HTERT RPE-1 (cell line): ENCODE data around the gene UGT3A1.

Source experiments
- in situ Hi-C: fragments of 300-500 bp; cut with MboI; formaldehyde crosslinking; loops from 4 replicates; pipeline ENCODE4 v1.14.3; 2020; ENCODE audit warnings: low sequenced_read_pairs

The UGT3A1 gene

GRCh38 chr5:35908814-35909213 is 82.4 kb downstream of the UGT3A1 start:
- in situ Hi-C loops: no loop called here

GRCh38 chr5:35908228-35908627 is 83.0 kb downstream of the UGT3A1 start:
- in situ Hi-C loops: no loop called here

DNA sequence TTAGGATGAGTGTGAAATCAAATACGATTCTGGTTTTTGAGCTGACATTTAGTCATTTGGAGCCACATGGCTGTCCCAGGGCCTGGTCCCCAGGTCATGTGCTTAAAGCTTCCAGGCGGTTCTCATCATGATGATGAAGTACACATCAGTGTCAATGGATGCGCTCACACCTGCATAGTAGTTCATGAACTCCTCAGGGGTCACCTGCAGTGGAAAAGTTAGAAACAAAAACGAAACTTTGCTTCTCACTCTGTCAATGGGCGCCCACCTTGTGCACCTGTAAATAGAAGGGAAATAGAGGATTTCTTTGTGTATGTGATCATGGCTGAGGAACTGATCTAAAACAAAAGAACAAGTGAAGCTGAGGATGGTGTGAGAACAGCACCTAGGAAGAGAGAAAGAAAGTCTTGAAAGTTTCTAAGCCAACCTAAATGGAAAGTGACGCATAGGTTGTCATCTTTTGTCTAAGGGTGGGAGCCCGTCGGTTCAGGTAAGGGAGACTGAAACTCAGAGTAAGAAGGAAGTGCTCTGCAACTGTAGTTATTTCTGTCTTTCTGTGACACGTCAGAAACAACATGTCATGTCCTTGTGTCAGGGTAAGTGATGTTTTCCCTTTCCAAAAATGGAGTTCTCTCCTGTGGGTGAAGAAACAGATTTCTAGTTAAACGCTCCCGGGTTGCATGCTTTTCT is 86.6 kb downstream of the UGT3A1 start:
- in situ Hi-C loops: no loop called here

DNA sequence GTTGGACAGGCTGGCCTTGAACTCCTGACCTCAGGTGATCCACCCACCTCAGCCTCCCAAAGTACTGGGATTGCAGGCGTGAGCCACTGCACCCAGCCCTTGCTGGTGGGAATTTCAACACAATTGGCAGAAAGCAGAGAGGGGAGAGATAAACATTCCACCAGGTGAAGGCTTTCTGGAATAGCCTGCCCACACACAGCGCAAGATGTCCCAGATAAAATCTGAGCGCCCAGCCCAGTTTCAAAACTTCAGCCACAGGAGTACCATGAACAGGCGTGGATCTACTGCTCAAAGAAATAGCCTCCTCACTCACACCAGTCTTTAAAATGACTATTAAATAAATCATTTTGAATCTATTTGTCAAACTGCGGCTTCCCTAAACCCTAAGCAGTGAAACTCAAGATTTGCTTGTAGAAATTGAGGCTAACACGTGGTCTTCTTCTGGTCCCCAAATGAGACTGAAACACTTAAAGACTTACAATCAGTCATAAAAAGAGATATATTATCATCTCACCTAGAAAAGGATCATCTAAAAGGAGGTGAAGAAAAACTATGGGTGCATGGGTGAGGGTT is 87.5 kb downstream of the UGT3A1 start:
- in situ Hi-C loops: no loop called here

DNA sequence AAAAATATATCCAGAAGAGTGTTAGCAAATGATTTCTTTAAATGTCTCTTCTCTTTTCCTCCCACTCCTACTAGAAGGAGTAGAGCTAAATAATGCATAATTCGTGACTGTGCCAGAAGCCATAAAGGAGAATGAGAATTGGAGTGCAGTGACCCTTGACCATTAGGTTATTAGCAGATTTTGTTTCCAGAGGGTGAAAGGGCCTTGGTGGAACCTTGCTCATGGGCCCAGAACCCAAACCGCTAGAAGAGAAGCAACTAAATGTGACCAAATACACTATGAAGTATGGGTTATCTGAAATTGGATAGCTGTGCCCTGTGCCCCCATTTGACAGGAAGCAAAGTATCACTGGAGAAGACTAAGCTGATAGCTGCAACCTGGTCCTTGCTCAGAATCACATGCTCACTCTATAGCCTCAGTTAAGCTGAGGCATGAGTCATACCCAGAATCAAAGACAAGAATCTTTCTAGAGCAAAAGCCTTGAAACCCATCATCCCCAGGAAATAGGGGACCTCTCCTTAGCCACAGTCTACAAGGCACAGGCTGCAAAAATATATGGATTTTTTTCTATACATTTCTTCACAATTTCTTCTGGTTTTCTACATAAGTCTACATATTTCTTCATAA is 89.0 kb downstream of the UGT3A1 start:
- in situ Hi-C loops: no loop called here
